ENCODE results near the gene MYO5A.
"Not testable (repeated sequence)": the region's sequence is repeated elsewhere in the genome, so short reads cannot be mapped to it uniquely, and the experiment has no call there.

MYO5A gene

DNA sequence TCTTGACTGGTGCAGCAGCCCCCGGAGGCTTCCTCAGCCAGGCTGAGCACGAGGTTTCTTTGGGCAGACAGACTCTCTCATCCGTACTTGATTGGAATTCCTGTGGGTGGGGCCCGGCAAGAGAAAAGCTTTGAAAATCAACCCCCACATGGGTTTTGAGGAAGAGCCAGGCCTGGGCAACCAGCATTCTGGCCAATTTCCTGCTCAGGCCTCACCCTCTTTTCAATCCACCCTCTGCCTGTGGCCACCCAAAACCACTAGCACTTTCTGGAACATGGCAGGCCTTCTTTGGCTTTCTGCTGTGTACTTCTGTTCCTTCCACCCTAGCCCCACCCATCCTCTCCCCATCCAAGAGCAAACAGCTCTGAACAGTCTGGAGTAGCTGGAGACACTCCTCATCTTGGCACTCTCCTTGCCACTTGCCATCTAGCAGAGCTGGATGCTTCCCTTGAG, 239.0 kb downstream of the MYO5A start:
- no peak overlapping the region for H3K4me3 ChIP-seq (replicated peaks; ENCODE audit: low read depth, low read length)

DNA sequence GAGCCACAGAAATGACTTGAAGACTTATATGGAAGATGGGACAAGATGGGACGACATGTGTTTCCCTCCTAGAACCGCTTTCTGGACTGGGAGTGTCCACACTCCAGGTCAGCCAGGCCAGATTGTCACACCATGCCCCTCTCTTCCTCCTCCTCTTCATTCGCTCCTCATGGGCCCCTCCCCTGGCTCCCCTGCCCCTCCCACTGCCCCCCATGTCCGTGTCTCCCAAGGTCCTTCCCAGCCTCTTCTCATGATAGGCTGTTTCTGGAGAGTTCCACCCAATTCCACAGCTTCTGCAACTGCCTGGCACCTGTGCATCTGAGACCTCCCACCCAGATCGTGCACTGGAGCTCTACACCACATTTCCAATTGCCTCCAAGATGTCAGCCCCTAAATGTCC, 239.7 kb downstream of the MYO5A start:
- TF ChIP-seq, protein P1, sequence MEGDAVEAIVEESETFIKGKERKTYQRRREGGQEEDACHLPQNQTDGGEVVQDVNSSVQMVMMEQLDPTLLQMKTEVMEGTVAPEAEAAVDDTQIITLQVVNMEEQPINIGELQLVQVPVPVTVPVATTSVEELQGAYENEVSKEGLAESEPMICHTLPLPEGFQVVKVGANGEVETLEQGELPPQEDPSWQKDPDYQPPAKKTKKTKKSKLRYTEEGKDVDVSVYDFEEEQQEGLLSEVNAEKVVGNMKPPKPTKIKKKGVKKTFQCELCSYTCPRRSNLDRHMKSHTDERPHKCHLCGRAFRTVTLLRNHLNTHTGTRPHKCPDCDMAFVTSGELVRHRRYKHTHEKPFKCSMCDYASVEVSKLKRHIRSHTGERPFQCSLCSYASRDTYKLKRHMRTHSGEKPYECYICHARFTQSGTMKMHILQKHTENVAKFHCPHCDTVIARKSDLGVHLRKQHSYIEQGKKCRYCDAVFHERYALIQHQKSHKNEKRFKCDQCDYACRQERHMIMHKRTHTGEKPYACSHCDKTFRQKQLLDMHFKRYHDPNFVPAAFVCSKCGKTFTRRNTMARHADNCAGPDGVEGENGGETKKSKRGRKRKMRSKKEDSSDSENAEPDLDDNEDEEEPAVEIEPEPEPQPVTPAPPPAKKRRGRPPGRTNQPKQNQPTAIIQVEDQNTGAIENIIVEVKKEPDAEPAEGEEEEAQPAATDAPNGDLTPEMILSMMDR (IDR thresholded peaks at IDR 0.05; ENCODE audit: low read depth, low read length, missing control alignments) = no peak
- H3K4me3 ChIP-seq (replicated peaks; ENCODE audit: low read depth, low read length) = no peak overlapping the region
- no peak for DNase-seq (ENCODE audit: extremely low read depth, low read depth)

More for the DNA sequence above, 239.0 kb downstream of the MYO5A start:
- no peak for DNase-seq (ENCODE audit: extremely low read depth, low read depth)
- TF ChIP-seq, protein P1 (IDR thresholded peaks at IDR 0.05; ENCODE audit: low read depth, low read length, missing control alignments) = no peak

DNA sequence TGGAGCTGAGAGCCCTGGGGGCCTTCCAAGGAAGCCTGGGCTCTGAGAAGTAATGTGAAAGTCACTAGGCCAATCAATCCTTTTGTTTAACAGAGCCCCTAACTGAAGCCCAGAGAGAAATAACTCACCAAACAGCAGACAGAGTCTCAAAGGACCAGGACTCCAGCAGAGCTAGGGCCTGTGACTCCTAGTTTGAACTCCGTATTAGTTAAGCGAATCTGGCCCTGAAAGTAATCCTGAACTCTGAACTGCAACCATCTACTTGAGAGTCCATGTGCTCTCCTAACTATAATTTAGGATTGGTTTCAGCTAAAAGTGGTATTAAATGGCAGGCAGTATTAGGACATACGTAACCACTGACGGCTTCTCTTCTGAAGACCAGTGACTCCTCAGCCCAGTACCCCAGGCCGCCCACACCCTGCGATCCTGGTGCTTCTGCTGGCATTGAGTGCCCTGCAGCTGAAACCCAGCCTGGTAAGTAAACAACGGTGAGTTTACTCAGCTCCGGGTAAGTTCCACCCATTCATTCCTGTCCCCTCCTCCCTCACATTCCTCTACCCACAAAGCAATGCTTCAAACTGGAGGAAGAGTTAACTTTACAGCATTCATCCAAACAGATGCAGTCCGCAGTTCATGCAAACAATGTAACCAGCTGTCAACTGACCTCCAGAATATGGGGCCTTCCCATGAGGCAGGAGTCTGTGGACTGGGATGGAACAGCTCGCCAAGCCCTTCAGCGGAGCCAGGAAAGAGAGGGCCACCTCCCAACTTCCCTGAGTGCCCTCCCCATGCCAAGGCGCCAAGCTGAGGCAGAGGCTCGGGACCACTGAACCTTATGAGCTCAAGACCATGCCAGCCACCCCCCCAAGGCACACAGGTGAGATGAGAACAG, 240.4 kb downstream of the MYO5A start:
- DNase-seq (ENCODE audit: extremely low read depth, low read depth) = no peak
- no peak overlapping the region for H3K4me3 ChIP-seq (replicated peaks; ENCODE audit: low read depth, low read length)

DNA sequence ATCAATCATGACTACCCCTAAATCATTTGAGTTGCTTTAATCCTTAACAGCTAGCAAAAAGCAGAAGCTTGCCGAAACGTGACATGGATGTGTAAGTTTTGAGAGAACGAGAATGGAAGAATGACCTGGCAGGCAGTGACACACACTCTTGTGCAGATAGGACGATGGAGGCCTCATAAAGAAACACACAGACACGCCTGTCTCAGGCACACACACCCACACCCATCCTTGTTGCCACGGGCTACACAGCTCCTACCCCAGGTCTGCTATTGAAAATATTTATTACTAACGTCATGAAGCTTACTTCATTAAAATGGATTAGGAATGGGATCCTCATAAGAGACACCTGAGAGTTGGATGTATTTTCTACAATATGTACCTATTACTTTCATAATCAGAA, 241.6 kb downstream of the MYO5A start:
- no peak overlapping the region for H3K4me3 ChIP-seq (replicated peaks; ENCODE audit: low read depth, low read length)
- no peak for DNase-seq (ENCODE audit: extremely low read depth, low read depth)
- TF ChIP-seq, protein P1 (IDR thresholded peaks at IDR 0.05; ENCODE audit: low read depth, low read length, missing control alignments) = no peak

More for the DNA sequence above, 240.4 kb downstream of the MYO5A start:
- TF ChIP-seq, protein P1 (IDR thresholded peaks at IDR 0.05; ENCODE audit: low read depth, low read length, missing control alignments) = no peak

DNA sequence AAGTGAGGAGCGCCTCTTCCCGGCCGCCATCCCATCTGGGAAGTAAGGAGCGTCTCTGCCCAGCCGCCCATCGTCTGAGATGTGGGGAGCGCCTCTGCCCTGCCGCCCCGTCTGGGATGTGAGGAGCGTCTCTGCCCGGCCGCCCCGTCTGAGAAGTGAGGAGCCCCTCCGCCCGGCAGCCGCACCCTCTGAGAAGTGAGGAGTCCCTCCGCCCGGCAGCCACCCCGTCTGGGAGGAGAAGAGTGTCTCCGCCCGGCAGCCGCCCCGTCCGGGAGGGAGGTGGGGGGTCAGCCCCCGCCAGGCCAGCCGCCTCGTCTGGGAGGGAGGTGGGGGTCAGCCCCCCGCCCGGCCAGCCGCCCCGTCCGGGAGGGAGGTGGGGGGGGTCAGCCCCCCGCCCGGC, 242.7 kb downstream of the MYO5A start:
- H3K4me3 ChIP-seq (replicated peaks; ENCODE audit: low read depth, low read length); DNase-seq (ENCODE audit: extremely low read depth, low read depth): not testable (repeated sequence)

DNA sequence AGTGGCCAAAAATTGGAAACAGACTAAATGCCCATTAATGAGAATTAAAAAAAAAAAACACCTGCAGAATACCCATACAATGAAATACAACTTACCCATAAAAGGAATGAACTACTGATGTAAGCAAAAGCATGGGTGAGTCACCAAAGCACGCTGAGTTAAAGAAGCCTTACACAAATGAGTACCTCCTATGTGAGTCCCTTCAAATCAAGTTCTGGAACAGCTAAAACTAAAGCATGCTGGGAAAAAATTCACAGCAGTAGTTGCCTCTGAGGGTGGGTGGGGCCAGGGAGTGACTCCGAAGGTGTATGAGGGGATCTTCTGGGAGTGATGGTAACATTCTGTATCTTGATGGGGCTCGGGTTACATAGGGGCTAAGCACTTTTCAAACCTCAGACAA, 244.5 kb downstream of the MYO5A start:
- no peak overlapping the region for H3K4me3 ChIP-seq (replicated peaks; ENCODE audit: low read depth, low read length)
- TF ChIP-seq, protein P1 (IDR thresholded peaks at IDR 0.05; ENCODE audit: low read depth, low read length, missing control alignments) = no peak
- DNase-seq (ENCODE audit: extremely low read depth, low read depth) = no peak

DNA sequence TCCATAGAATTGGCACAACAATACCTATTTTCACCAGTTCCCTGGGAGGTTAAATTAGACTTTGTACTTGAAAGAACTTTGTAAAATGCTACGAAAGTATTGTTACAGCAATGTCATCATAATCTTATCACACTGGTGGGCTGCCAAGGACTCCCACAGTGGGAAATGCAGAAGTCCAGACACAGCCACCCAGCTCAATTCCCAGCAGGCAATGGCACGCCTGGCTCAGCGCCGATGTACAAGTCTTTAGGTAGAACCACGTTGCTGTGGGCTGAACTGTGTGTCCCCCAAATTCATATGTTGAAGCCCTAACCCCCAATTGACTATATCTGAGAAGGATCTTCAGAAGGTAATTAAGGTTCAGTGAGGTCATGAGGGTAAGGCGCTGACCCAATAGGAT, 245.4 kb downstream of the MYO5A start:
- TF ChIP-seq, protein P1 (IDR thresholded peaks at IDR 0.05; ENCODE audit: low read depth, low read length, missing control alignments) = no peak
- DNase-seq (ENCODE audit: extremely low read depth, low read depth) = no peak
- no peak overlapping the region for H3K4me3 ChIP-seq (replicated peaks; ENCODE audit: low read depth, low read length)
